ENCODE results near the gene CCDC81. TPM values are rescaled to one million over a fixed set of nuclear protein-coding genes. Genes with fewer than 3 reads are reported as not detected.
A peak's percentile ranks its signal among the peaks of the same experiment; 100 is the strongest.

Gene CCDC81
- total RNA-seq, 1 donor from 2014 or later = 0.52 TPM

- Histone ChIP-seq H3K4me3 (ENCODE audit: low read length in 3 of 3) (no peak overlapping the region), H3K27ac (ENCODE audit: low read depth, low read length) (no peak overlapping the region), H3K4me1 (ENCODE audit: control insufficient read depth in 3 of 3, insufficient read depth in 3 of 3, low read length in 3 of 3) (peaks cover 0 to 3% (median 1%) of the 10 kb centered on the region in 3 donors), H3K9me3 (ENCODE audit: control insufficient read depth in 3 of 3, low read length in 3 of 3) (no peaks in the 10 kb centered on the region), H3K36me3 (ENCODE audit: control insufficient read depth in 3 of 3, insufficient read depth in 3 of 3, low read length in 3 of 3) (peaks cover 21 to 31% (median 27%) of the 10 kb centered on the region in 3 donors), H3K9ac (ENCODE audit: low read depth in 1 of 3, low read length in 3 of 3) (no peak overlapping the region), H3K27me3 (ENCODE audit: control insufficient read depth in 3 of 3, insufficient read depth in 3 of 3, low read length in 3 of 3) (no peaks in the 10 kb centered on the region)
Observed at GRCh38 chr11:86444981-86445380, 70.3 kb downstream of the CCDC81 start.

- no peaks in the 10 kb centered on the region for H3K9me3 ChIP-seq (ENCODE audit: control insufficient read depth in 3 of 3, low read length in 3 of 3)
- no peak overlapping the region for H3K27ac ChIP-seq (ENCODE audit: low read depth, low read length)
- peaks cover 0 to 2% (median 0%) of the 10 kb centered on the region in 3 donors for H3K4me1 ChIP-seq (ENCODE audit: control insufficient read depth in 3 of 3, insufficient read depth in 3 of 3, low read length in 3 of 3)
- no peaks in the 10 kb centered on the region for H3K27me3 ChIP-seq (ENCODE audit: control insufficient read depth in 3 of 3, insufficient read depth in 3 of 3, low read length in 3 of 3)
- no peak overlapping the region for H3K9ac ChIP-seq (ENCODE audit: low read depth in 1 of 3, low read length in 3 of 3)
- no peak overlapping the region for H3K4me3 ChIP-seq (ENCODE audit: low read length in 3 of 3)
- peaks cover 21 to 31% (median 24%) of the 10 kb centered on the region in 3 donors for H3K36me3 ChIP-seq (ENCODE audit: control insufficient read depth in 3 of 3, insufficient read depth in 3 of 3, low read length in 3 of 3)
Observed at GRCh38 chr11:86446163-86446923, 71.7 kb downstream of the CCDC81 start.

- Histone ChIP-seq H3K4me1 (ENCODE audit: control insufficient read depth in 3 of 3, insufficient read depth in 3 of 3, low read length in 3 of 3) (peaks cover 0 to 2% (median 0%) of the 10 kb centered on the region in 3 donors), H3K4me3 (ENCODE audit: low read length in 3 of 3) (no peak overlapping the region), H3K27me3 (ENCODE audit: control insufficient read depth in 3 of 3, insufficient read depth in 3 of 3, low read length in 3 of 3) (no peaks in the 10 kb centered on the region), H3K27ac (ENCODE audit: low read depth, low read length) (no peak overlapping the region), H3K9me3 (ENCODE audit: control insufficient read depth in 3 of 3, low read length in 3 of 3) (no peaks in the 10 kb centered on the region), H3K36me3 (ENCODE audit: control insufficient read depth in 3 of 3, insufficient read depth in 3 of 3, low read length in 3 of 3) (peaks cover 21 to 31% (median 24%) of the 10 kb centered on the region in 3 donors), H3K9ac (ENCODE audit: low read depth in 1 of 3, low read length in 3 of 3) (no peak overlapping the region)
Observed at GRCh38 chr11:86446924-86447285, 72.2 kb downstream of the CCDC81 start.

- Histone ChIP-seq H3K27me3 (ENCODE audit: control insufficient read depth in 3 of 3, insufficient read depth in 3 of 3, low read length in 3 of 3) (no peaks in the 10 kb centered on the region), H3K9me3 (ENCODE audit: control insufficient read depth in 3 of 3, low read length in 3 of 3) (no peaks in the 10 kb centered on the region), H3K9ac (ENCODE audit: low read depth in 1 of 3, low read length in 3 of 3) (no peak overlapping the region), H3K4me1 (ENCODE audit: control insufficient read depth in 3 of 3, insufficient read depth in 3 of 3, low read length in 3 of 3) (peaks cover 0 to 2% (median 0%) of the 10 kb centered on the region in 3 donors), H3K36me3 (ENCODE audit: control insufficient read depth in 3 of 3, insufficient read depth in 3 of 3, low read length in 3 of 3) (peaks cover 21 to 31% (median 24%) of the 10 kb centered on the region in 3 donors), H3K27ac (ENCODE audit: low read depth, low read length) (no peak overlapping the region), H3K4me3 (ENCODE audit: low read length in 3 of 3) (no peak overlapping the region)
Observed at GRCh38 chr11:86447763-86448480, 73.2 kb downstream of the CCDC81 start.

GRCh38 chr11:86449993-86450629 lies 75.4 kb downstream of the CCDC81 start:
- no peaks in the 10 kb centered on the region for H3K9me3 ChIP-seq (ENCODE audit: control insufficient read depth in 3 of 3, low read length in 3 of 3)
- H3K4me3 ChIP-seq (ENCODE audit: low read length in 3 of 3) = no peak overlapping the region
- H3K27ac ChIP-seq (ENCODE audit: low read depth, low read length) = no peak overlapping the region
- no peaks in the 10 kb centered on the region for H3K27me3 ChIP-seq (ENCODE audit: control insufficient read depth in 3 of 3, insufficient read depth in 3 of 3, low read length in 3 of 3)
- H3K9ac ChIP-seq (ENCODE audit: low read depth in 1 of 3, low read length in 3 of 3) = no peak overlapping the region
- no peaks in the 10 kb centered on the region for H3K4me1 ChIP-seq (ENCODE audit: control insufficient read depth in 3 of 3, insufficient read depth in 3 of 3, low read length in 3 of 3)
- peaks cover 15 to 17% (median 17%) of the 10 kb centered on the region in 3 donors for H3K36me3 ChIP-seq (ENCODE audit: control insufficient read depth in 3 of 3, insufficient read depth in 3 of 3, low read length in 3 of 3)

GRCh38 chr11:86453290-86454030 lies 78.8 kb downstream of the CCDC81 start:
- H3K27ac ChIP-seq (ENCODE audit: low read depth, low read length) = no peak overlapping the region
- H3K9ac ChIP-seq (ENCODE audit: low read depth in 1 of 3, low read length in 3 of 3) = no peak overlapping the region
- peaks cover 0 to 2% (median 0%) of the 10 kb centered on the region in 3 donors for H3K36me3 ChIP-seq (ENCODE audit: control insufficient read depth in 3 of 3, insufficient read depth in 3 of 3, low read length in 3 of 3)
- H3K4me3 ChIP-seq (ENCODE audit: low read length in 3 of 3) = no peak overlapping the region
- no peaks in the 10 kb centered on the region for H3K27me3 ChIP-seq (ENCODE audit: control insufficient read depth in 3 of 3, insufficient read depth in 3 of 3, low read length in 3 of 3)
- peaks cover 3 to 4% (median 3%) of the 10 kb centered on the region in 3 donors for H3K4me1 ChIP-seq (ENCODE audit: control insufficient read depth in 3 of 3, insufficient read depth in 3 of 3, low read length in 3 of 3)
- no peaks in the 10 kb centered on the region for H3K9me3 ChIP-seq (ENCODE audit: control insufficient read depth in 3 of 3, low read length in 3 of 3)

- Histone ChIP-seq H3K36me3 (ENCODE audit: control insufficient read depth in 3 of 3, insufficient read depth in 3 of 3, low read length in 3 of 3) (no peaks in the 10 kb centered on the region), H3K27ac (ENCODE audit: low read depth, low read length) (peak overlapping the region; percentile 34), H3K9me3 (ENCODE audit: control insufficient read depth in 3 of 3, low read length in 3 of 3) (no peaks in the 10 kb centered on the region), H3K27me3 (ENCODE audit: control insufficient read depth in 3 of 3, insufficient read depth in 3 of 3, low read length in 3 of 3) (no peaks in the 10 kb centered on the region), H3K4me3 (ENCODE audit: low read length in 3 of 3) (no peak overlapping the region), H3K4me1 (ENCODE audit: control insufficient read depth in 3 of 3, insufficient read depth in 3 of 3, low read length in 3 of 3) (peaks cover 17 to 24% (median 22%) of the 10 kb centered on the region in 3 donors), H3K9ac (ENCODE audit: low read depth in 1 of 3, low read length in 3 of 3) (no peak overlapping the region)
Observed at GRCh38 chr11:86456075-86456939, 81.6 kb downstream of the CCDC81 start.

GRCh38 chr11:86458294-86459001 lies 83.8 kb downstream of the CCDC81 start:
- H3K27me3 ChIP-seq (ENCODE audit: control insufficient read depth in 3 of 3, insufficient read depth in 3 of 3, low read length in 3 of 3) = no peaks in the 10 kb centered on the region
- no peaks in the 10 kb centered on the region for H3K9me3 ChIP-seq (ENCODE audit: control insufficient read depth in 3 of 3, low read length in 3 of 3)
- H3K36me3 ChIP-seq (ENCODE audit: control insufficient read depth in 3 of 3, insufficient read depth in 3 of 3, low read length in 3 of 3) = no peaks in the 10 kb centered on the region
- H3K27ac ChIP-seq (ENCODE audit: low read depth, low read length) = peak overlapping the region; percentile 34
- peaks cover 17 to 26% (median 22%) of the 10 kb centered on the region in 3 donors for H3K4me1 ChIP-seq (ENCODE audit: control insufficient read depth in 3 of 3, insufficient read depth in 3 of 3, low read length in 3 of 3)
- H3K9ac ChIP-seq (ENCODE audit: low read depth in 1 of 3, low read length in 3 of 3) = no peak overlapping the region
- H3K4me3 ChIP-seq (ENCODE audit: low read length in 3 of 3) = no peak overlapping the region
